ENCODE measurements around the gene TRAF2.

Gene TRAF2

DNA sequence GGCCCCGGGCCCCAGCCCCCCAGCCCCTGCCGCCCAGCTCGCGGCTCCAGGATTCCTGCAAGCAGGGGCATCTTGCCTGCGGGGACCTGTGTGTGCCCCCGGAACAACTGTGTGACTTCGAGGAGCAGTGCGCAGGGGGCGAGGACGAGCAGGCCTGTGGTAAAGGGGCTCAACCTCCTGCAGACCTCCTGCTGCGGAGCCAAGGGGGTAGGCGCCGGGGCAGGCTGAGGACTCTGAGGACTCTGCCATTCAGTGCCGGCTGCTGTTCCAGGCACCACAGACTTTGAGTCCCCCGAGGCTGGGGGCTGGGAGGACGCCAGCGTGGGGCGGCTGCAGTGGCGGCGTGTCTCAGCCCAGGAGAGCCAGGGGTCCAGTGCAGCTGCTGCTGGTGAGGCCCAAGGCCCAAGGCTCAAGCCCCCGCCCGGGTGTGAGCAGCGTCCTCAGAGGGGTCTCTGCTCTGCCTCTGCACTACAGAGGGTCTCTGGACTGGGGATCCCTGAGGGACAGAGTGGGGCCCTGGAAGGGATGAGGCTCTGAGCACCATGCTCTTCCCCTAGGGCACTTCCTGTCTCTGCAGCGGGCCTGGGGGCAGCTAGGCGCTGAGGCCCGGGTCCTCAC is 30.7 kb upstream of the TRAF2 start:
- no peak overlapping the region for H3K4me3 ChIP-seq (ENCODE audit: low read depth in 1 of 2, low read length in 2 of 2)
- H3K9ac ChIP-seq (ENCODE audit: low read length), result no peak overlapping the region
- peaks cover 5% of the 10 kb centered on the region for H3K36me3 ChIP-seq (ENCODE audit: insufficient read depth, low read length)
- peaks cover 14% of the 10 kb centered on the region for H3K4me1 ChIP-seq (ENCODE audit: insufficient read depth, low read length)
- H3K9me3 ChIP-seq (ENCODE audit: low read length), result no peaks in the 10 kb centered on the region
- no peaks in the 10 kb centered on the region for H3K27me3 ChIP-seq (ENCODE audit: control insufficient read depth in 1 of 2, insufficient read depth in 2 of 2, low read length in 2 of 2)
- H3K27ac ChIP-seq (ENCODE audit: low read depth, low read length), result no peak overlapping the region

DNA sequence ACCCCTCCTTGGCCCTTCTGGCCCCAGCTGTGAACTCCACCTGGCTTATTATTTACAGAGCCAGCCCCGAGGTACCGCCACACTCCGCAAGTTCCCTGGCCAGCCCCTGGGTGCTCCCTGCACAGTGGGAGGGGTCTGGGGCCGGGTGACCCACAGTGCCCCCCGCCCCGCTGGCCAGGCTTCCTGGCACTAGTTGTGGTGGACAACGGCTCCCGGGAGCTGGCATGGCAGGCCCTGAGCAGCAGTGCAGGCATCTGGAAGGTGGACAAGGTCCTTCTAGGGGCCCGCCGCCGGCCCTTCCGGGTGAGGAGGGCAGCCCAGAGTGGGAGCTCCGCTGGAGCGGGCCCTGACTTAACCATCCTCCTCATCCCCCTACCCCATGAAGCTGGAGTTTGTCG is 30.2 kb upstream of the TRAF2 start:
- Histone ChIP-seq H3K27me3 (ENCODE audit: control insufficient read depth in 1 of 2, insufficient read depth in 2 of 2, low read length in 2 of 2) (no peaks in the 10 kb centered on the region), H3K36me3 (ENCODE audit: insufficient read depth, low read length) (peaks cover 9% of the 10 kb centered on the region), H3K9me3 (ENCODE audit: low read length) (no peaks in the 10 kb centered on the region), H3K4me3 (ENCODE audit: low read depth in 1 of 2, low read length in 2 of 2) (no peak overlapping the region), H3K9ac (ENCODE audit: low read length) (no peak overlapping the region), H3K4me1 (ENCODE audit: insufficient read depth, low read length) (peaks cover 12% of the 10 kb centered on the region), H3K27ac (ENCODE audit: low read depth, low read length) (no peak overlapping the region)

GRCh38 chr9:136856541-136857141 is 29.7 kb upstream of the TRAF2 start:
- Histone ChIP-seq H3K4me1 (ENCODE audit: insufficient read depth, low read length) (peaks cover 12% of the 10 kb centered on the region), H3K9ac (ENCODE audit: low read length) (no peak overlapping the region), H3K9me3 (ENCODE audit: low read length) (no peaks in the 10 kb centered on the region), H3K27me3 (ENCODE audit: control insufficient read depth in 1 of 2, insufficient read depth in 2 of 2, low read length in 2 of 2) (no peaks in the 10 kb centered on the region), H3K27ac (ENCODE audit: low read depth, low read length) (no peak overlapping the region), H3K4me3 (ENCODE audit: low read depth in 1 of 2, low read length in 2 of 2) (no peak overlapping the region), H3K36me3 (ENCODE audit: insufficient read depth, low read length) (peaks cover 12% of the 10 kb centered on the region)

DNA sequence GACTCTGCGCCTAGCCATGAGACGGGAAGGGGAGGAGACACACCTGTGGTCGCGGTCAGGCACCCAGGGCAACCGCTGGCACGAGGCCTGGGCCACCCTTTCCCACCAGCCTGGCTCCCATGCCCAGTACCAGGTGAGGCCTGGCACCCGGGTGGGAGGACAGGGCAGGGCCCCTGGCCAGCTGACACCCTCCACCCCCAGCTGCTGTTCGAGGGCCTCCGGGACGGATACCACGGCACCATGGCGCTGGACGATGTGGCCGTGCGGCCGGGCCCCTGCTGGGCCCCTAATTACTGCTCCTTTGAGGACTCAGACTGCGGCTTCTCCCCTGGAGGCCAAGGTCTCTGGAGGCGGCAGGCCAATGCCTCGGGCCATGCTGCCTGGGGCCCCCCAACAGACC is 29.1 kb upstream of the TRAF2 start:
- Histone ChIP-seq H3K9me3 (ENCODE audit: low read length) (no peaks in the 10 kb centered on the region), H3K4me3 (ENCODE audit: low read depth in 1 of 2, low read length in 2 of 2) (no peak overlapping the region), H3K36me3 (ENCODE audit: insufficient read depth, low read length) (peaks cover 16% of the 10 kb centered on the region), H3K9ac (ENCODE audit: low read length) (no peak overlapping the region), H3K27me3 (ENCODE audit: control insufficient read depth in 1 of 2, insufficient read depth in 2 of 2, low read length in 2 of 2) (no peaks in the 10 kb centered on the region), H3K27ac (ENCODE audit: low read depth, low read length) (no peak overlapping the region), H3K4me1 (ENCODE audit: insufficient read depth, low read length) (peaks cover 12% of the 10 kb centered on the region)

GRCh38 chr9:136857581-136858412 is 28.5 kb upstream of the TRAF2 start:
- Histone ChIP-seq H3K4me1 (ENCODE audit: insufficient read depth, low read length) (peaks cover 12% of the 10 kb centered on the region), H3K9ac (ENCODE audit: low read length) (no peak overlapping the region)

GRCh38 chr9:136858452-136858843 is 27.9 kb upstream of the TRAF2 start:
- no peaks in the 10 kb centered on the region for H3K9me3 ChIP-seq (ENCODE audit: low read length)
- peaks cover 12% of the 10 kb centered on the region for H3K4me1 ChIP-seq (ENCODE audit: insufficient read depth, low read length)
- H3K27me3 ChIP-seq (ENCODE audit: control insufficient read depth in 1 of 2, insufficient read depth in 2 of 2, low read length in 2 of 2), result no peaks in the 10 kb centered on the region
- H3K9ac ChIP-seq (ENCODE audit: low read length), result no peak overlapping the region
- no peak overlapping the region for H3K4me3 ChIP-seq (ENCODE audit: low read depth in 1 of 2, low read length in 2 of 2)
- peaks cover 28% of the 10 kb centered on the region for H3K36me3 ChIP-seq (ENCODE audit: insufficient read depth, low read length)
- H3K27ac ChIP-seq (ENCODE audit: low read depth, low read length), result peak overlapping the region; percentile 52

More at GRCh38 chr9:136857581-136858412, 28.5 kb upstream of the TRAF2 start:
- Histone ChIP-seq H3K27ac (ENCODE audit: low read depth, low read length) (no peak overlapping the region), H3K36me3 (ENCODE audit: insufficient read depth, low read length) (peaks cover 22% of the 10 kb centered on the region), H3K27me3 (ENCODE audit: control insufficient read depth in 1 of 2, insufficient read depth in 2 of 2, low read length in 2 of 2) (no peaks in the 10 kb centered on the region), H3K4me3 (ENCODE audit: low read depth in 1 of 2, low read length in 2 of 2) (no peak overlapping the region), H3K9me3 (ENCODE audit: low read length) (no peaks in the 10 kb centered on the region)

DNA sequence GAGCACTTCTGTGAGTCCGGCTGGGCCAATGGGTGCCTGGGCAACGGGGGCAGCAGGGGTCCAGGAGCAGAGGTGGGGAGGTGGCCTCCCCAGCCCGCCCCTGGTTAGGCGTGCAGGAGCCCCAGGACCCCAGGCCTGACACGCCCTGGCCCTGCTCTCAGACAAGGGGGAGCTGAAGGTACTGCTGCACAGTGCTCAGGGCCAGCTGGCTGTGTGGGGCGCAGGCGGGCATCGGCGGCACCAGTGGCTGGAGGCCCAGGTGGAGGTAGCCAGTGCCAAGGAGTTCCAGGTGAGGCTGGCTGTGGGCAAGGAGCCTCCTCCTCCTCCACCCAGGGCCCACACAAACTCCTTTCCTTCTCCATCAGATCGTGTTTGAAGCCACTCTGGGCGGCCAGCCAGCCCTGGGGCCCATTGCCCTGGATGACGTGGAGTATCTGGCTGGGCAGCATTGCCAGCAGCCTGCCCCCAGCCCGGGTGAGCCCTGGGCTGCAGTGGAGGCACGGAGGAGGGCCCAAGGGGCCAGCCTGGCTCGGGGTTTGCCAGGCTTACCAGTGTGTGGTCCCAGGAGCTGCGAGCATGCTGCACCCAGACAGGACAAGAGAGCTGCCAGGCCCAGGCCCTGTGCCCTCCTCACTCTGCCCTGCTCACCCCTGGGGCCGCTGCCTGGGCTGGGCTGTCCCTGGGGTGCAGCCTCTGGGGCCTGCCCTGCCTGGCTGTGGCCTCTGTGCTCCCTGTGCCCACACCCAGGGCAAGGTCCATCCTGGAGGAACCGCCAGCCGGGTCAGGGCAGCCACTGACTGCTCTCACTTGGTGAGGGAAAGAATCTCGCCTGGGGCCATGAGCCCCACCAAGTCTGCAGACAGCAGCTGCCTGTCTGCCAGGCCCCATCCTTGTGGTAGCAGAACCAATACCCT is 27.2 kb upstream of the TRAF2 start:
- Histone ChIP-seq H3K9me3 (ENCODE audit: low read length) (no peaks in the 10 kb centered on the region), H3K4me1 (ENCODE audit: insufficient read depth, low read length) (peaks cover 16% of the 10 kb centered on the region), H3K27me3 (ENCODE audit: control insufficient read depth in 1 of 2, insufficient read depth in 2 of 2, low read length in 2 of 2) (no peaks in the 10 kb centered on the region), H3K27ac (ENCODE audit: low read depth, low read length) (peak overlapping the region; percentile 52), H3K4me3 (ENCODE audit: low read depth in 1 of 2, low read length in 2 of 2) (no peak overlapping the region), H3K9ac (ENCODE audit: low read length) (no peak overlapping the region), H3K36me3 (ENCODE audit: insufficient read depth, low read length) (peaks cover 34% of the 10 kb centered on the region)

- H3K9ac ChIP-seq (ENCODE audit: low read length), result no peak overlapping the region
- H3K4me3 ChIP-seq (ENCODE audit: low read depth in 1 of 2, low read length in 2 of 2), result no peak overlapping the region
- peaks cover 28% of the 10 kb centered on the region for H3K4me1 ChIP-seq (ENCODE audit: insufficient read depth, low read length)
- H3K27ac ChIP-seq (ENCODE audit: low read depth, low read length), result no peak overlapping the region
- no peaks in the 10 kb centered on the region for H3K9me3 ChIP-seq (ENCODE audit: low read length)
- H3K36me3 ChIP-seq (ENCODE audit: insufficient read depth, low read length), result peaks cover 34% of the 10 kb centered on the region
- no peaks in the 10 kb centered on the region for H3K27me3 ChIP-seq (ENCODE audit: control insufficient read depth in 1 of 2, insufficient read depth in 2 of 2, low read length in 2 of 2)
Measured at GRCh38 chr9:136860529-136860928, 25.8 kb upstream of the TRAF2 start.

- no peaks in the 10 kb centered on the region for H3K9me3 ChIP-seq (ENCODE audit: low read length)
- H3K4me3 ChIP-seq (ENCODE audit: low read depth in 1 of 2, low read length in 2 of 2), result no peak overlapping the region
- H3K27ac ChIP-seq (ENCODE audit: low read depth, low read length), result no peak overlapping the region
- H3K4me1 ChIP-seq (ENCODE audit: insufficient read depth, low read length), result peaks cover 28% of the 10 kb centered on the region
- no peaks in the 10 kb centered on the region for H3K27me3 ChIP-seq (ENCODE audit: control insufficient read depth in 1 of 2, insufficient read depth in 2 of 2, low read length in 2 of 2)
- no peak overlapping the region for H3K9ac ChIP-seq (ENCODE audit: low read length)
- H3K36me3 ChIP-seq (ENCODE audit: insufficient read depth, low read length), result peaks cover 34% of the 10 kb centered on the region
Measured at GRCh38 chr9:136860933-136861873, 25.1 kb upstream of the TRAF2 start.

DNA sequence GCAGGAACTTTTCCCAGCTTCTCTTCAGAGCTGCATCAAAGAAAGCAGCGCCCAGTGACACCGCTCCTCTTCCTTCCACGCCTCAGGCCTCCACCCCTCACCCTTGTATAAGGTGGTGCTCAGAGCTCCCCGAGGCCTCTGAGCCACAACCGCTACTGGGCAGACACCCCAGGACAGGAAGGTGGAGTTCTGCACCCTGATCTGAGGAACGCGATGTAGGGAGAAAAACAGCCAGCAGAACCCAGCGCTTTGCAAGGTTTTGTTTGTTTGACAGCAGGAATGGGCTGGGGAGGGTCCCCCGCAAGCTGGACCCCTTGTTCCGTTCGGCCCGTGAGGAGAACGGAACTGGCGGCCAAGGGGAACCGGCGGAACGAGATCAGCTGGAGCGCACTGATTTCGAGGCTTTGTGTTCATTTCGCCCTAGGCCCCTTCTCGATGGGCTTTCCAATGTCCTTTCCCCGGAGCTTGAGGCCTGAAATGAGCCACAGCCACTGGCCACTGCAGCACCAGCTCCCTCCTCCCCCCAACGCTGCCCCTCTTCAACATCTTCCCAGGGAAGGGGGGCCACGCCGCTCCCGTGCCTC is 24.4 kb upstream of the TRAF2 start:
- Histone ChIP-seq H3K9ac (ENCODE audit: low read length) (no peak overlapping the region), H3K36me3 (ENCODE audit: insufficient read depth, low read length) (peaks cover 34% of the 10 kb centered on the region), H3K27ac (ENCODE audit: low read depth, low read length) (no peak overlapping the region), H3K4me1 (ENCODE audit: insufficient read depth, low read length) (peaks cover 28% of the 10 kb centered on the region), H3K4me3 (ENCODE audit: low read depth in 1 of 2, low read length in 2 of 2) (no peak overlapping the region), H3K27me3 (ENCODE audit: control insufficient read depth in 1 of 2, insufficient read depth in 2 of 2, low read length in 2 of 2) (no peaks in the 10 kb centered on the region), H3K9me3 (ENCODE audit: low read length) (no peaks in the 10 kb centered on the region)

All from muscle layer of colon (tissue), 2 donors.